GM12874 (cell line): ENCODE results near the gene EDNRA.

Experiments
- CTCF ChIP-seq: IDR thresholded peaks from 2 replicates; pipeline ENCODE4 v1.5.1; 2011; ENCODE audit warnings: low read depth, mild to moderate bottlenecking, control low read depth, low read length, moderate library complexity; ENCODE audit not compliant: insufficient read depth

The EDNRA gene

GRCh38 chr4:147542229-147542990, 61.5 kb downstream of the EDNRA start:
- TF ChIP-seq CTCF: no peak

GRCh38 chr4:147543034-147543433, 62.1 kb downstream of the EDNRA start:
- no peak for TF ChIP-seq CTCF

- no peak for TF ChIP-seq CTCF
Measured at GRCh38 chr4:147546349-147546748, 65.5 kb downstream of the EDNRA start.

DNA sequence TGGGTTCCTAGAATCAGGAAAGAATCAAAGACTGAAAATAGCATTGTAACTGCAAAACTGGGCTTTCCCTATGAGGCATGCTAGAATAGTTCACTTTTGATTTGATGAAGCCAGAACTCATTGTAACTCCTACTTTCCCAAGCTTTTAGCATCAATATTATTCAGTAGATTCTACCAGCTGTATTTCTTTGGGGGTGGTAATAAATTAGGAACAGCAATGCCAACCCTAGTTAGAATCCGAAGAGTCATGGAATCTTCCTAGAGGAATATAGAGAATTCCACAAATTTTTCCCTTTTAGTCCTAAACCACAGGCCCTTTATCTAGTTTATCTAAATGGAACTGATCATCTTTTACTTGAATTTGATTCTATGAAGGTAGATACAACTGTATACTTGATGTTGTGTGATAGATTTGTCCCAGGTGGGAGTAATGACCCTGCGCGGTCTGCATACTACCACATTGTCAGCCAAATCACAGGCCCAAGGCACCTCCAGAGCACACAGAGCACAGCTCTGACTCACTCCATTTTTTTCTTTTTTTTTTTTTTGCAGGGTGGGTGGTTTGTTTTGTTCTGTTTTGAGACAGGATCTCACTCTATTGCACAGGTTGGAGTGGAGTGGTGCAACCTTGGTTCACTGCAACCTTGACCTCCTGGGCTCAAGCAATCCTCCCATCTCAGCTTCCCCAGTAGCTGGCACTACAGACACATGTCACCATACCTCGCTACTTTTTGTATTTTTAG, 66.6 kb downstream of the EDNRA start:
- no peak for TF ChIP-seq CTCF

GRCh38 chr4:147548256-147548655, 67.4 kb downstream of the EDNRA start:
- TF ChIP-seq CTCF: no peak

DNA sequence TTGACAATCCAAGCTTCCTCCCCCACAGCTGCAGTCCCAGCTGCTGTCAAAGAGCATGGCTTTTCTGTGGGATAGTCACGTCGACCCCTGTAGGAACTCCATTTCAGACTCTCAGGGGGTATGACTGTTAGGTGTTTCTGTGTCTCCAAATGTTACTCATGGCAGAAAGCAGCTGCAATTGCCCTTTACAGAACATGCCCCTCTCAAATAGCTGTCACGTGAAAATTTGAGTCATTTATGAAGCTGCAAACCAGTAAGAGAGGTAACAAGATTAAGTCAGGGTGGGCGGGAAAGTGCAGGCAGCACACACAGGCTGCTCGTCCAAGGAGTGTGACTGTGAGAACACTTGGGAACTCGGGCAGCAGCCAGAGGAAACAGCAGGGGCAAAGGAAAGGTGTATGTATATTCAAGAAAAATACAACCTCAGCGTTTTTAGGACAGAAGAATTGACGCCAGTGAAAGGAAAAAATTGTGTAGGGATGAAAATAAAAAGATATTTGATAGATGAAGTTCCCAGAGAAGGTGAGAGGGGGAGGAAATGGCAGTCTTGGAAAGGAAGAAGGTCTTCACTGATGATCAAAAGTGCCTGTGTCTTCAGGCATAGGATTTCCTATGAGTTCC, 69.8 kb downstream of the EDNRA start:
- no peak for TF ChIP-seq CTCF

DNA sequence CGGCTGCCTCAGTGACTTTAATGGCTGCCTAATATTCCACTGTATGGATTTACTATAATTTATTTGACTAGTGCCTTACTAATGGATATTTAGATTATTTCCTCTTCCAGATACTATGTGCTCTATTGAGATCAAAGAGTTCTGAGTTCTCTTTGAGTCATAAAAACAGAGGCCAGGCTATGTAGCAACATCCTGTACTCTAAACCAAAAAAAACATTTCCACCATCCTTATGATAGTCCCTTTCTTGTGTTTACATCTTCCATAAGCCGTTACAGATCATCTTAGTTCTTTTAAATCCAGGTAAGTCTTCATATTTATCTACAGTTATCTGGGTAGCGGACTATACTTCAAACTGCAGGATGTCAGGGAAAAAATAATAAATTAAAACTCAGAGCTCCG, 79.7 kb downstream of the EDNRA start:
- no peak for TF ChIP-seq CTCF
